Measurements from ENCODE around the gene RBBP8NL. TPM values are rescaled to one million over a fixed set of nuclear protein-coding genes. Genes with fewer than 3 reads are reported as not detected.

RBBP8NL gene
- total and polyA plus RNA-seq, 4 donors, result 0.21 to 1.3 (median 1.1) TPM

GRCh38 chr20:62419759-62420158 is 7.6 kb downstream of the RBBP8NL start:
- TF ChIP-seq CTCF (IDR thresholded peaks at IDR 0.05; ENCODE audit: control extremely low read depth, extremely low read depth), result no peak
- Histone ChIP-seq H3K9ac (ENCODE audit: insufficient read depth in 1 of 2, low read length in 2 of 2) (no peak overlapping the region), H3K27ac (ENCODE audit: low read depth in 1 of 2, low read length in 1 of 2) (no peak overlapping the region), H3K27me3 (ENCODE audit: control insufficient read depth in 3 of 3, insufficient read depth in 3 of 3, low read length in 2 of 3) (no peaks in the 10 kb centered on the region), H3K9me3 (ENCODE audit: control insufficient read depth in 4 of 4, insufficient read depth in 3 of 4, low read length in 3 of 4) (no peaks in the 10 kb centered on the region), H3K4me3 (no peak overlapping the region), H3K4me1 (ENCODE audit: control insufficient read depth in 5 of 5, insufficient read depth in 5 of 5, low read length in 5 of 5) (peaks cover 0 to 19% (median 0%) of the 10 kb centered on the region in 5 donors), H3K36me3 (ENCODE audit: control insufficient read depth in 4 of 4, insufficient read depth in 4 of 4, low read length in 4 of 4) (no peaks in the 10 kb centered on the region)
- ATAC-seq (ENCODE audit: insufficient read depth, low FRiP score) (no peak), DNase-seq (no peak)
- WGBS, 2 donors, result 73 to 82% methylated on average over 9 of the region's 9 CpGs

- Histone ChIP-seq H3K9me3 (ENCODE audit: control insufficient read depth in 4 of 4, insufficient read depth in 3 of 4, low read length in 3 of 4) (no peaks in the 10 kb centered on the region), H3K4me3 (no peak overlapping the region), H3K36me3 (ENCODE audit: control insufficient read depth in 4 of 4, insufficient read depth in 4 of 4, low read length in 4 of 4) (no peaks in the 10 kb centered on the region), H3K9ac (ENCODE audit: insufficient read depth in 1 of 2, low read length in 2 of 2) (no peak overlapping the region), H3K27ac (ENCODE audit: low read depth in 1 of 2, low read length in 1 of 2) (no peak overlapping the region), H3K27me3 (ENCODE audit: control insufficient read depth in 3 of 3, insufficient read depth in 3 of 3, low read length in 2 of 3) (no peaks in the 10 kb centered on the region), H3K4me1 (ENCODE audit: control insufficient read depth in 5 of 5, insufficient read depth in 5 of 5, low read length in 5 of 5) (peaks cover 0 to 11% (median 0%) of the 10 kb centered on the region in 5 donors)
- 78 to 92% methylated on average over 19 of the region's 19 CpGs for WGBS, 2 donors
- no peak for DNase-seq
- ATAC-seq (ENCODE audit: insufficient read depth, low FRiP score), result no peak
- no peak for TF ChIP-seq CTCF (IDR thresholded peaks at IDR 0.05; ENCODE audit: control extremely low read depth, extremely low read depth)
These were observed 8.4 kb downstream of the RBBP8NL start for GRCh38 chr20:62418709-62419487.

- Histone ChIP-seq H3K27me3 (ENCODE audit: control insufficient read depth in 3 of 3, insufficient read depth in 3 of 3, low read length in 2 of 3) (no peaks in the 10 kb centered on the region), H3K9me3 (ENCODE audit: control insufficient read depth in 4 of 4, insufficient read depth in 3 of 4, low read length in 3 of 4) (no peaks in the 10 kb centered on the region), H3K27ac (ENCODE audit: low read depth in 1 of 2, low read length in 1 of 2) (no peak overlapping the region), H3K4me3 (no peak overlapping the region), H3K9ac (ENCODE audit: insufficient read depth in 1 of 2, low read length in 2 of 2) (no peak overlapping the region), H3K36me3 (ENCODE audit: control insufficient read depth in 4 of 4, insufficient read depth in 4 of 4, low read length in 4 of 4) (no peaks in the 10 kb centered on the region), H3K4me1 (ENCODE audit: control insufficient read depth in 5 of 5, insufficient read depth in 5 of 5, low read length in 5 of 5) (peaks cover 0 to 4% (median 0%) of the 10 kb centered on the region in 5 donors)
- no peak for TF ChIP-seq CTCF (IDR thresholded peaks at IDR 0.05; ENCODE audit: control extremely low read depth, extremely low read depth)
- ATAC-seq (ENCODE audit: insufficient read depth, low FRiP score) (no peak), DNase-seq (no peak)
- WGBS, 2 donors, result 80 to 87% methylated on average over 25 of the region's 25 CpGs
These were observed 9.2 kb downstream of the RBBP8NL start for GRCh38 chr20:62417981-62418708.

Data from lung (tissue), 12 donors.